CD4-positive, alpha-beta T cell treated with Interleukin-15 for 4 hours (primary cell): Measurements from ENCODE around the gene NUDT22.

Experiments
- DNase-seq: peaks from one replicate; pipeline ENCODE4 v3.0.0-alpha.2; 2020; ENCODE audit warnings: low spot score

The NUDT22 gene

DNA sequence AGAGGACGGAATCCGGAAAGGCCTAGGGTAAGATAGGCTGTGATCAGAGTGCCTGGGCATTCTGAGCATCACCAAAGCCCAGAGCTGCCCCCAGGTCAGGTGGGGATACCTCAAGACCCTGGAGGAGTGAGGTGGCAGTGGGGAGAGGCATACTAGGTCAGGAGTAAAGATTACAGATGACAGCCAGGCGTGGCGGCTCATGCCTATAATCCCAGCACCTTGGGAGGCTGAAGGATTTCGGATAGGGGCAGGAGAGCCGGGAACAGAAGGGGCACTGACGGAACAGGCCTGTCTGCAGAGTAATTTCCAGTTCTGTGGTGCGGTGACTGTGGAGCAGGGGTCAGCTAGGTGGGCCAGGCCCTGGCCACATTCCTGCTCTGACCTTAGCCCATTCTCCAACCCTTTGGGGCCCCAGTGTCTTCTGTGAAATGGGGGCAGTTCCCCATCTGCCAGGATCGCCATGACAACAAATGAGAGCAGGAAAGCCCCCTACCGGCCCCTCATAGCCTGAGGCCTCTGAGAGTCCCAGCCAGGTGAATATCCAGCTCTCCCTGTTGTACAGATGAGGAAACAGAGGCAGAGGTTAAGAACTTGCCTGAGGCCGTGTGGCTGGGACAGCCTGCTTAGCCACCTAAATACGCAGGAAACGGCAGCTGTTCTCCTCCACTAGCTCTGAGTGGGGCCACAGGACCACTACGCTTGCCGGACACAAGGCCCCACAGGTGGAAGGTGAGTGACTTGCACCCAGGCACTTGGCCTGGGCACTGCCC lies 49.1 kb downstream of the NUDT22 start:
- DNase-seq = no peak

DNA sequence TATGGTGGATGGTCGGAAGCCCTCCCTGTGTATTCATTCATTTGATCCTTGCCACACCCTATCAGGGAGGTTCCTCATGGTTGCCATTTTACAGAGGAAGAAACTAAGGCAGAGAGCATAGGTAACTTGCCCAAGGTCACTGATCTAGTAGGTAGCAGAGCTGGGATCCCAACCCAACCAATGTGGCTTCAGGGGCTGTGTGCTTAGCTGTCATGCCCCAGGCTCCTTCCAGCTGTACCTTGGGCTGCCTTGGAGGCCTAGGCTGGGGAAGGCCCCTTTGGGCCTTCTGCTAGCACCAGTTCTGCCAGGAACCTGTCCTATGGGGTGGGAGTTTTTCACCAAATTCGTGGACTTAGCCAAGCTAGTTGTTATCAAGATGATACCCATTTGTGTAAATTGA lies 49.8 kb downstream of the NUDT22 start:
- no peak for DNase-seq

DNA sequence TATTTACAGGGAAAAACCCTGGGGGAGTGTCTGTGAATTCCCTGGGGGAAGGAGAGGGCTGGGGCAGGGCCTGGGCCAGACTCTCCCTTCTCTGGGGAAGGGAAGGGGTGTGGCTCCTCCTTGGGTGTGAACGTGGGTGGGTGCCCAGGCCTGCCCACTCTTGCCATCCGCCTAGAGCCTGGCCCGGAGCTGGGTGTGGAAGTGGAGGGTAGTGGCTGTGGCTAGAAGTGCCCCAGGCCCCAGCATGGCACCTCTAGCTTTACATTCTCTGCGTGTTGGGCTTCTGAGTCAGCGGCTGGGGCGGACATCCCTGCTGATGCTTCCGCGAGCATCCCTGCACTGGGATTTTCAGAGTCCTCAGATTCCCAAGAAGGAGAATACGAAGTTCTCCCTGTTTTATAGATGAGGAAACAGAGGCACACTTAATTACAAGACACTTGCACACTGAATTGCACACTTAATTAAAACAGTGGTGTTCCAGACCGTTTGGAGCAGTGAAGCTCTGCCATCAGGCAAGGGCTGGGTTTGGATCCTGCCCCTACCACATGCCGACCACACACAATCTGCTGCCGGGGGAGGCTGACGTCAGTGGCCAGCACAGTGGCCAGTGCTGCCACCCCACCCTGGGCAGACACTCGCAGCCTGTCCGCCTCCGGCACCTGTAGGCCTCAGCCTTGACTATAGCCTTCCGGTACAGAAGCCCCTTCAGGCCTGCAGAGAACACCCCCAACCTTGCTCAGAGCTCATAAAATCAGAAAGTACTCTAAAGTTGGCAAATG lies 50.8 kb downstream of the NUDT22 start:
- DNase-seq = no peak

DNA sequence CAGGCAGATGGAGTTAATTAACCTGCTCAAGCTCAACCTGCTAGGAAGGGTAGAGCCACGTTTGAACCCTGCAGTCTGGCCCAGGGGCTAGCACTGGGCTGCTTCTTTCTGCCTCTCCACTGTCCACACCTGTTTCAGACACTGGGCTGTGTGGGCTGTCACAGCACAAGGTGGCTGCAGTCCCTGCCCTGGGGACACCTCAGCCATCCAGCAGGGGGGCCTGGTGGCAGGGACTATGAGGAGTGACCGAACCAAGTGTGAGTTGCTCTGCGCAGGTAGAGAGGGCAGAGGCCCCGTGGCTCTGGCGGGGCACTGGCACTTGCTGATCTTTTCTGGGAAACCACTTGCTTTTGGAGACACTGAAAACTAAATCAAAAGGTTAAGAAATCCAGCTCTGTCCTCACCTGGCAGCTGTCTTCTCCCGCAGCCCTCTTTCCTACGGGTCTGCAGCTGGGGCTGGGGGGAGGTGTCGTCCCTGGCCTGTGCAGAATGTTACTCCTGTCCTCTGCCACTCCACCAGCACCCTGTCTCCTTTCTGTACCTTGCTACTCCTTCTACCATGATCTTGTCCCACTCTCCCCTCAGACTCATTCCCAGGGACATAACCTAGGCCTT lies 52.6 kb downstream of the NUDT22 start:
- DNase-seq = no peak
